Measurements from ENCODE around the gene JPT2.
A peak's percentile ranks its signal among the peaks of the same experiment; 100 is the strongest.
"Not testable (repeated sequence)": the region's sequence is repeated elsewhere in the genome, so short reads cannot be mapped to it uniquely, and the experiment has no call there.

JPT2 gene

DNA sequence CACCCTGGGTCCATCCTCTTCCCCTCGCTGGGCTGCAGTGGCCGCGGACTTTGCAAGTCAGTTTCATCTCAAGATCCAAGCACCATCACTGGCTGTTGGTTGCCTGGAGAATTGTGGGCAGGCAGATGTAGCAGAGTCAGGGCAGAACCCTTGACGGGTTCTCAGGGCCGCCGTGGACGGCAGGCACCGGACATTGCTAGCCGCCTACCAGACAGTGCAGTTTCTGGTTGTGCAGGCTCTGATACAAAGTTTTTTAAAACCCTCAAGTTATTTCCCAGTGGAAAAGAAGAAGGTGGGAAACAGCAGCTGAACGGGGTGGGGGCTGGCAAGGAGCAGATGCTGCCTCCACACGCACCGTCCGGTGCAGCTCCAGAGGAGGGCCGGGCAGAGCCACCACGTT, 31.3 kb downstream of the JPT2 start:
- DNase-seq, result peak in 1 of 2 experiments; percentile 53

DNA sequence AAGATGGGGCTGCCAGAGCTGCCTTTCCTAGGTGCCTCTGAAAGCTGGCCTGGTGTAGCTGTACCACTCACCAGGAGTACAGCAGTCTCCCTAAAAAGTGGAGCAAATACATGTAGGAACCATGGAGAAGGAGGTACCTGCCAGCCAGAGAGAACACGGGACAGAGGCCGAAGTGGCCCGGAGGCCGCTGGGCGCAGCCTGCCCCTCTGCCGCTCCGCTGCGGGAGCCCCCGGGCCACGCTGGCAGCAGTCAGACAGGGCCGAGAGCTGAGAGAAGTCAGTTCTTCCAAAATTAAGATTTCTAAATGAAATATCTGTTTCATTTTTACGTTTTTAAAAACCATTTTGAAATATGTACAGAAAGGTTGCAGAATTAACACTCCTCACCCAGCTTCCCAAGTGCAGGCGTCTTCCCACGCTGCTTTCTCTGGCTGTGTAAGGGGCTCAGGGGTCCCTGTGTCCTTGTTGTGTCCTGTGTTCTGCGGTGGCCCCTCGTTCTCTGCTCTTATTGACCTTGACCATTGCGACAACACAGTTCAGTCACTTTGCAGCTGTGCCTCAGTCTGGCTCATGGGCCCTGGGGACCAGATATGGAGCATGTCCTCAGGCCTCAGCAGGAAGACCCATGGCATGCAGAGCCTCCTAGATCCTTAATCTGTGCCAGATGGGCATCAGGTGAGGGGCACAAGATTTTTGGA, 32.9 kb downstream of the JPT2 start:
- DNase-seq, result no peak

DNA sequence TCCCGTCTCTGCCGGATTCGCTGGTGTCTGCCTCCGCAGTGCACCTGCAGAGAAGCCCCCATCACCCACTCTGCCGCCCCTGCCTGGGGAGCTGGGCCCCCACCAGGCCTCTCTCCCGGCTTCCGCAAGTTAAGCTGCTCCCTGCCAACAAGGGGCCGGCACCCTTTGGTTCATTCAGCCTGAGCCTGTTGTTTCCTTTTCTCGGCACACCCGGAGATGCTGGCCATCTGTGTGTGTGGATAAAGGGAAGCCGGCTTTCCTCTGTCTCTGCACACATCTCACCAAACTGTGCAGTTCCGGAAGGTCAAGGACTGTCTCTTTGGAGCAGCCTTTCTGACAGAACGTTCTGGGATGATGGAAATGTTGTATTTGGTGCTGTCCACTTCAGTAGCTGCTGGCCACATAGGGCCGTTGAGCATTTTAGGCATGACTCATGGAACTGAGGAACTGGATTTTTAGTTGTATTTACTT, 34.7 kb downstream of the JPT2 start:
- DNase-seq, result no peak

DNA sequence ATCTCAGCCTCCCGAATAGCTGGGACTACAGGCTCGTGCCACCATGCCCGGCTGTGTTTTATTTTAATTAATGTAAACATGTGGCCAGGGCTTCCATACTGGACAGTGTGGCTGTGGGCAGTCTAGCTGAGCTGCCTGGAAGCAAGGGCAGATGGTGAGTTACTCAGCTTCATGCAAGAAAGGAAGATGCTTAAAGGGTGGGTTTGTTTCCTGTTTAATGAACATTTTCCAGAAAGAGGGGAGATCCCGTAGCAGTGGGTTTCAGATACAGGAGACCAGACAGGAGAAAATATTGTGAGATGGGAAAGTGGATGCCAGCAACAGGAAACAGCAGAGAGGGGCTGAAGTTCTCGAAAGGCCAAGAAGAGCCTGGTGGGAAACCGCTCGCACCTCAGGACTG, 35.3 kb downstream of the JPT2 start:
- DNase-seq, result no peak

DNA sequence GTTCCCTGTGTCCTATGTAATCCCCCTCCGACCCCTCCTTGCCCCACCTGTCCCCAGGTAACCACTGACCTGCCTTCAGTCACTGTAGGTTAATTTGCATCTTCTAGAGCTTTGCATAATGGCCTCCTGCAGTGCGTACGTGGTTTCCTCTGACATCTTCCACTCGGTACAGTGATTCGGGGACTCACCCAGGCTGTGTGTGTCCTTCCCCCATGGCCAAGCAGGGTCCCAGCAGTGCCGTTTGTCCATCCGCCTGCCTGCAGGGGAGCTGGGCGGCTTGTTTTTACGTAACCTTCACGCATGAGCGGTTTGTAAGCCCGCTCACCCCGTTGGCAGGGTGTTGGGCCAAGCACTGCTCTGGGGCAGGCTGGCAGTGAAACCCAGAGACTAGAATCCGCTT, 35.9 kb downstream of the JPT2 start:
- DNase-seq, result no peak

DNA sequence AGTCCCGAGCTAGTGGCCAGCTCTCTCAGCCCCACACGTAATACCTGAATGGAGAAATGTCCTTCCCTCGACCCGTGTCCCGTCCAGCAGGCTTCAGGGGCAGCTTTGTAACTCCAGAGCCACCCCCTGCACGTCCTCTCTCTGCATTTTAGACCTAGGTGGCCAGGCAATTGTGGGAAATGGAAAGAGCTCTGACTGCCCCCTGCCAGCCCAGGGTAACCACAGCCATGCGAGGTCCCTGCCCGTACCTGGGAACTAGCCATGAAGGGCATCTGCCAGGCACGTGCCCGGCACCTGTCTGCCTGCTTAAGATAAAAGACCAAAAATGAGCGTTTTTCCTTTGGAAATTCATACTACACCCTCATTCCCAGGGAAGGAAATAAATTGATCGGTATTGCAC, 37.1 kb downstream of the JPT2 start:
- no peak for DNase-seq

DNA sequence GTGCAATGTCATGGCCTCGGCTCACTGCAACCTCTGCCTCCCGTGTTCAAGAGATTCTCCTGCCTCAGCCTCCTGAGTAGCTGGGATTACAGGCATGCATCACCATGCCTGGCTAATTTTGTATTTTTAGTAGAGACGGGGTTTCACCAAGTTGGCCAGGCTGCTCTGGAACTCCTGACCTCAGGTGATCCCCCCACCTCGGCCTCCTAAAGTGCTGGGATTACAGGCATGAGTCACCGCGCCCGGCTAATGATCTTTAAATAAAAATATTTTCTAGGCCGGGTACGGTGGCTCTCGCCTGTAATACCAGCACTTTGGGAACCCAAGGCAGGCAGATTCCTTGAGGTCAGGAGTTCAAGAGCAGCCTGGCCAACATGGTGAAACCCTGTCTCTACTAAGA, 40.2 kb downstream of the JPT2 start:
- not testable (repeated sequence) for DNase-seq

DNA sequence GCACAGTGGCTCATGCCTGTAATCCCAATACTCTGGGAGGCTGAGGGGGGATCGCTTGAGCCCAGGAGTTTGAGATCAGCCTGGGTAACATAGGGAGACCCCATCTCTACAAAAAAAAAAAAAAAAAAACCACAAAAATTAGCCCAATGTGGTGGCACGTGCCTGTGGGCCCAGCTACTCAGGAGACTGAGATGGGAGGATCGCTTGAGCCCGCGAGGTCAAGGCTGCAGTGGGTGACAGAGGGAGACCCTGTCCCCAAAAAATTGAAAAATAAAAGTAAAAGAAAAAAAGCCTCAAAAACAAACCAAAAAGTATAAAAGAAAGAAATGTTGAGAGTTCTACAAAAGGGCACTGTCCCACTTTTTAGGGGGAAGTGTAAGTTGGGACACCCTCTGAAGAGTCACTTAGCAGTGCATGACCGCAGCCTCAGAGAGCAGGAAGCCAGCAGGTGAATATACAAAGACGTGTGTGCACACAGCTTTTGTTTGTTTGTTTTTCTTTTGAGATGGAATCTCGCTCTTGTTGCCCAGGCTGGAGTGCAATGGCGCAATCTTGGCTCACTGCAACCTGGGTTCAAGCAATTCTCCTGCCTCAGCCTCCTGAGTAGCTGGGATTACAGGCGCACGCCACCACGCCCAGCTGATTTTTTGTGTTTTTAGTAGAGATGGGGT, 41.6 kb downstream of the JPT2 start:
- not testable (repeated sequence) for DNase-seq

DNA sequence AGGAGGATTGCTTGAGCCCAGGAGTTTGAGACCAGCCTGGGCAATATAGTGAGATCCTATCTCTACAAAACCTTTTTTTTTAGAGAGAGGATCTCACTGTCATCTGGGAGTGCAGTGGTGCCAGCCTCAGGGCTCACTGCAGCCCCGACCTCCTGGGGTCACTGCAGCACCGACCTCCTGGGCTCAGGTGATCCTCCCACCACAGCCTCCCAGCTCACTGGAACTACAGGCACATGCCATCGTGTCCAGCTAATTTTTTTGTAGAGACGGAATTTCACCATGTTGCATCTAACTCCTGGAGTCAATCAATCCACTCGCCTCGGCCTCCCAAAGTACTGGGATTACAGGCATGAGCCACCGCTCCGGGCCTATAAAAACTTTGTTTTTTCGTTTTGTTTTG, 43.3 kb downstream of the JPT2 start:
- DNase-seq, result no peak

DNA sequence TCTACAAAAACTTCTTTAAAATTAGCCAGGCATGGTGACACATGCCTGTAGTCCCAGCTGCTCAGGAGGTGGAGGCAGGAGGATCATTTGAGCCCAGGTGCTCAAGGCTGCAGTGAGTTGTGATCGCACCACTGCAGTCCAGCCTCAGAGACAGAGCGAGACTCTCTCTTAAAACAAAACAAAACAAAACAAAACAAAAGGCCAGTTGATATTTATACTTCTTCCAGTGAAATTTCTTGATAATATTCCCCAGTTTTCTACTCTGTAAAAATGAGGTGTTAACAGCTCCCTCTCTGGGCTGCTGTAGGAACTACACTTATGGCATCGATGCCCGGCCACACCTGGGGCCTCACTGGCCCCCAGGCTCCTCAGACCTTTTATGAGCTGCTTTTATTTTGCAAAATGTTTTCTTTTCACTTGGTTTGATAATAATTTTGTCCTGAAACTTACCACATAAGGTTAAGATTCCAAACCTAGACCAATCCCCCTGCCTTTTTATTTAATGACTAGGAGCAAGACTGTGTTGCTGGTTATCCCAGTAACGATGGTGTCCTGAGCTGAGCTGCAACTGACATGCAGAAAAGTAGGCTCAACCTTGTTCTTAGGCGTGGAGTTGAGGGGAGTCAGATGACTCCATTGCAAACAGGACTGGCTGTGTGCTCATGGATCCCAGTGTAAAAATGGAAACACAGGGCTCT, 45.5 kb downstream of the JPT2 start:
- peak in 1 of 2 experiments; percentile 18 for DNase-seq

DNA sequence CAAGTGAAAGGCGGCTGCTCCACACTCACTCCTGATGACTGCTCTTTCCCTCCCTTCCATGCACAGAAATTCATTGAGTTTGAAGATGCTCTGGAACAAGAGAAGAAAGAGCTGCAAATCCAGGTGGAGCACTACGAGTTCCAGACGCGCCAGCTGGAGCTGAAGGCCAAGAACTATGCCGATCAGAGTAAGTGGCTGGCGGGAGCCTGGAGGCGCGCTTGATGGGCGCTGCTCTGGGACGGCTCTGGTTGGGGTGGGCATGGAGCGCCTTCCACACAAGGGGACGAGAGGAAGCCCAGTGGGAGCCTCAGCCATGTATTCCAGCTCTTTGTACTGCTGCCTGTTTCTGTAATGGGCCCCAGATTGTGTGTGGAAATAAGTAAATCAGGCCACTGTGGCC, 46.4 kb downstream of the JPT2 start:
- DNase-seq, result no peak

DNA sequence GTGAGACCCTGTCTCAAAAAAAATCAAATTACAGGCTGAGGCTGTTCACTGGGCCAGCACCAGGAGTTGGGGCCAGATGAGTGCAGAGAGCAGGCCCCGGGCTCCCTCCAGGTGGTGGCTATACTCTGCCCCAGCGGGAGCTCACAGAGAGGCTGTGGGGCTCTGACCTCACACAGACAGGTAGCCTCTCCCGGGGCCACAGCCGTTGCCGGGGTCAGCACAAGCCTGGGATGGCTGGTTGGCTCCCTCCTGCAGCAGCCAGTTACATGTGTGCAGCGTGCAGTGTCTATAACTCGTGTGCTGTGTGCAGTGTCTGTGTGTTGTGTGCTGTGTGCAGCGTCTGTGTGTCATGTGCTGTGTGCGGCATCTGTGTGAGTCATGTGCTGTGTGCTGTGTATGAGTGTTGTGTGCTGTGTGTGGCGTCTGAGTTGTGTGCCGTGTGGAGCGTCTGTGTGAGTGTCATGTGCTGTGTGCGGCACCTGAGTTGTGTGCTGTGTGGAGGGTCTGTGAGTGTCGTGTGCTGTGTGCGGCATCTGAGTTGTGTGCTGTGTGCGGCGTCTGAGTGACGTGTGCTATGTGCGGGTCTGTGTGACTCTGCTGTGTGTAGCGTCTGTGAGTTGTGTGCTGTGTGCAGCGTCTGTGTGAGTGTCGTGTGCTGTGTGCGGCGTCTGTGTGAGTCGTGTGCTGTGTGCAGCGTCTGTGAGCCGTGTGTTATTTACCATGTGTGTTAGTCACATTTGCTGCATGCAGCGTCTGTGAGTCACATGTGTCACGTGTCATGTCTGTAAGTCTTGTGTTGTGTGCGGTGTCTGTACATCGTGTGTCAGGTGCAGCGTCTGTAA, 48.8 kb downstream of the JPT2 start:
- DNase-seq, result no peak

DNA sequence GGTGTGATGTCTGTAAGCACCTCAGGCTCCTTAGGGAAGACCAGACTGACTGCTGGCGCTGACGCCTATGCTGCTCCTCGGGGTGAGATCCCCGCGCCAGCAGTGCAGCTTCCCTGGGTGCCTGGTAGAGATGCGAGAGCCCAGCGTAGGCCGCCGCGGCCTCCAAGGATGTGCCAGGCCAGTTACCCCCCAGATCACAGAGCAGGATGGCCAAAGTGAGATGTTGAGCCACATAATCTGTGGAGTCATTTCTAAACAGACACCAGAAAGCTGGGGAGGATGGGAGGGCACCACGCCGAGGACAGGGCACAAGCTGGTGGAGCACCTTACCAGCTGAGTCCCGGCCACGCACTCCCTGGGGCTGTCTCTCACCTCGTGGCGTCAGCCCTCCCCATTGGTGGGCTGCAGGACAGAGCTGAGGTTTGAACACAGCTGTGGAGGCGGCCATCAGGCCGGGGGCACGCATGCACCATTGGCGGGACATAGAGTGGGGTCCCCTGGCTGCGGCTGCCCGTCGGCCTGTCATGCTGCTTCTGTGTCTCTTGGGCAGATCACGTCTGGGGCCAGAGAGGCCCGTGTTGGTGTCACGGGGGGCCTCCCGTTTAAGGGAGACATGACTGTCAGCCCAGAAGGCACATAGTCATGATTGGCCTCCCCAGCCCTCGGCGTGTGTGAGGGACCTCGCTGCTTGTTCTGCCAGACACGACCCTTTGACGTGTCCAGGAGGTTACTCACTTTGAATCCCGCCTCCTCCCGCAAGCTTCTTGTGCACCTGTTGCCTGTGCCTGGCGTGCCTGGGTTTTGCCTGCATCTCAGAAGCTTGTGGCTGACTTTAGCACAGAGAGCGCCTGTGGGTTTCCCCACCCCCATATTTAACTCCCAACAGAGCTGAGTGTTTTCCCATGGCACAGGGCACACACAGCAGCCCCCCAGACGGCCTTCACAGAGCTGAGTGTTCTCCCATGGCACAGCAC, 49.9 kb downstream of the JPT2 start:
- no peak for DNase-seq

DNA sequence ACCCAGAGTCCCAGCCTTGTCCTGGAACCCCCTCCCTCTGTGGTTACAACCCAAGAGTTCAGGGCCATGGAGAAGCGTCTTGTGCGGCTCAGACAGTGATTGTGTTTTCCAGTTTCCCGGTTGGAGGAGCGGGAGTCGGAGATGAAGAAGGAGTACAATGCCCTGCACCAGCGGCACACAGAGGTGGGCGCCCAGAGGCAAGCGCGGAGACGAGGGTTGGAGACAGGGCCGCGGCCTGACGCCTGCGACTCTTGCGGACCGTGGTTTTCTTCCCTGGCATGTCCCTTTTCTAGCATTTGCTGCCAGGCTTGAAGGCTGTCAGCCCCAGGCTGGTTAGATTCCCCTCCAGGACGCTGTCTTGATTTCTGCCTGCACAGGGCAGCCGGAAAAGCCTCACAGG, 50.9 kb downstream of the JPT2 start:
- DNase-seq, result no peak

DNA sequence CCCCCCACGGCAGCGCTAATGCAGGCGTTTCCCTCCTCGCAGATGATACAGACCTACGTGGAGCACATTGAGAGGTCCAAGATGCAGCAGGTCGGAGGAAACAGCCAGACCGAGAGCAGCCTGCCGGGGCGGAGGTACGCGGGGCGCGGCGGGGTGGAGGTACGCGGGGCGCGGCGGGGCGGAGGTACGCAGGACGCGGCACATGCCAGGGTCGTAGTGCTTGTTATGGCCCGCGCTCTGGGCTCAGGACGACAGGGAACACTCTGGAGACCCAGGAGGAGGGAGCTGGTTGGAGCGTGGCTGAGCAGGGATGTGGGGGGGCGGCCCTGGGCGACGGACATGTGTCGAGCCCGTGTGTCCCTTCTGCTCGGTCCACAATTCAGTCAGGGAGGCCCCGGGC, 51.4 kb downstream of the JPT2 start:
- no peak for DNase-seq

DNA sequence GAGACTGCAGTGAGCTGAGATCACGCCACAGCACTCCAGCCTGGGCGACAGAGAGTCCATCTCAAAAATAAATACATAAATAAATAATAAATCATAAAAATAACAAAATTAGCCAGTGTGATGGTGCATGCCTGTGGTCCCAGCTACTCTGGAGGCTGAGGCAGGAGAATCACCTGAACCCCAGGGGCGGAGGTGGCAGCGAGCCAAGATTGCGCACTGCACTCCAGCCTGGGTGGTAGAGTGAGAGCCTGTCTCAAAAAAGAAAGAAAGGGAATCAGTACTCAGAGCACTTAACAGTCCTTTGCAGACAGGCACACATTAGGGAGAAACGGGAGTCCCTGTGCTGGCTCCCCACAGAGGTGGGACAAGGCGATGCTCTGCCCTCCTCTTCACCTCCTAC, 53.0 kb downstream of the JPT2 start:
- DNase-seq, result no peak

DNA sequence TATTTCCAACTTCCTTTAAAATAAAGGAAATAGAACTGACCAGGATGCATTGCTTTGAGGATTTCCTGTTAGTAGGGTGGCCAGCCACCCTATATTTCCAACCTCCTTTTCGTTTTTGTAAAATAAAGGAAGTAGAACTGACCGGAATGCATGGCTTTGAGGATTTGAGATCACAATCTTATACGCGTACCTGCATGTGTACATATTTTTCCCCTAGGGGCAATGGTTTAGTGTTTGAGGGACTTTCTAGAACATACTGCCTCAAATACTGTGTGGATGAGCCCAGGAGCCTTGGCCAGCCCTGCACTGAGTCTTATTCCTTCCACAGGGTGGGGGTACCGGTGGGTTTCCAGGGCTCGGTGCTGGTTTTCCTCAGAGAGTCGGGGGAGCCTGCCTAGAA, 53.5 kb downstream of the JPT2 start:
- no peak for DNase-seq

DNA sequence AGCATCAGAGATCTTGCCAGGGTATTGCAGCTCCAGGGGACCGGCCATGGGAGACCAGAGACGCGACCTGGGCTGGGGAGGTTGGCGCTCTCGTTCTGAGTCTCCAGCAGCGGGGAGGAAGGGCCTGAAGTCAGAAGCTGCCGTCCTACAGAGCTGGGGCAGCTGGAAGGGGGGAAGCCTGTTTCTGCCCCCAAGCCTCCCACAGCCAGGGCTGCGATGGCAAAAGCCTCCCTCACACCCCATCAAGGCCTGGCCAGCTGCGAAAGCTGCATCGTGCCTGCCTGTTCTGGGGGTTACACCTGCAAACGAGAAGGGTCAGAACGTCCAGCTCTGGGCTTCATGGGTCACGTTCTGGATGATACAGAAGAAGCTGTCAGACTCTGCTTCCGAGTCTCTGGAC, 54.0 kb downstream of the JPT2 start:
- no peak for DNase-seq

DNA sequence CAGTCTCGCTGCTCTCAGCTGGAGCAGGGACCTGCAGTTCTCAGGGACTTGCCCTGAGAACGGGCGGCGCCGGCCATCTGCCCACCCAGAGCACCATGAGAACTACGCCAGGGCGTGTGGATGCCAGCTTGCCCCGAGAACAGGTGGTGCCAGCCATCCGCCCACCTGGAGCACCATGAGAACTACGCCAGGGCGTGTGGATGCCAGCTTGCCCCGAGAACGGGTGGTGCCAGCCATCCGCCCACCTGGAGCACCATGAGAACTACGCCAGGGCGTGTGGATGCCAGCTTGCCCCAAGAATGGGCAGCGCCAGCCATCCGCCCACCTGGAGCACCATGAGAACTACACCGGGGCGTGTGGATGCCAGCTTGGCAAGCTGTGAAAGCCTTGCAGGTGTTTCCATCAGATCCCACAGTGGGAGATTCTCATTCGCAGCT, 54.5 kb downstream of the JPT2 start:
- DNase-seq, result not testable (repeated sequence)

DNA sequence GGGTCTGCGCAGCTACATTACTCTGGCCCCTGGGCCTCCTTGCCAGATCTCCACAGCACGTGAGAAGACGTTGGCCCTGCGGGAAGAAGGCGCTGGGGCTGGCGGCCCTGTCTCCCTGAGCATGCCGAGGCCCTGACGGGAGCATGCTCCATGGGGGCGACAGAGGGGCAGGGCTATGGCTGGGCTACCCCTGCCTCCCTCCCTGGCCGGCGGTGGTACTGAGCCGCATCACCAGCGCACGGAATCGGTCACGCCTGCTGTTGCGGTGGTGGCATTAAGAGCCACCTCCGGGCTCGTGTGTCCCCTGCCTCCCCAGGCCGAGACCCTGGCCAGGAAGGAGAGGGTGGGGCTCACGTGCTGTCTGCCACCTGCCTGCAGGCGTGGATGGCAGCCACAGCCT, 56.0 kb downstream of the JPT2 start:
- no peak for DNase-seq

DNA sequence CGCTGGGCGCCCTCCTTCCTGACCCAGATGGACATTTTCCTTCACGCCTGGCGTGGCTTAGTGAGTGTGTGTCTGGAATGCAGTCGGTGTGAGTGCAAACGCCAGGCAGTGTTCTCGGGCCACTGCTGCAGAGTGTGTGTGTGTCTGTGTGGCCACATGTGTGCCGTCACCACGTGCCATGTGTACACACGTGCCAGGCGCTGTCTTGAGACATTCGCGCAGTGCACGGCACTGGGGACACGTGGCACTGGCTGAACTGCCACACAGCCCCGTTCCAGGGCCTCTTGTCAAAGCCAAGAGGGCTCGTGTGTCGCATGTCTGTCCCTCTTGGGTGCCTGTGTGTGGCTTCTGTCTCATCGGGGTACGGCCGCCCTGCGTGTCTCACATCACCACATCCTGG, 56.7 kb downstream of the JPT2 start:
- DNase-seq, result no peak

DNA sequence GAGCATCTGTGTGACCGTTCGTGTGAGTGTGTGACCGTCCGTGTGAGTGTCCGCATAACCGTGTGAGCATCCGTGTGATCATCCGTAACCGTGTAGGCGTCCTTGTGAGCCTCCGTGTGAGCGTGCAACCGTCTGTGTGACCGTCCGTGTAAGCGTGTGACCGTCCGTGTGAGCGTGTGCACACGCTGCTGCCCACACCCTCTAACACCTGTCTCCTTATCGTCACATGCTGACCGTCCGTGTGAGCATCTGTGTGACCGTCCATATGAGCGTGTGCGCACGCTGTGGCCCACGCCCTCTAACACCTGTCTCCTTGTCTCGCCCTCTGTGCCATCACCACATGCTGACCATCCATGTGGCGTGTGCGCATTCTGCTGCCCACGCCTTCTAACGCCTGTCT, 62.2 kb downstream of the JPT2 start:
- DNase-seq, result no peak
